RKO (cell line): Measurements from ENCODE around the gene DOK5.
"Not testable (repeated sequence)": the region's sequence is repeated elsewhere in the genome, so short reads cannot be mapped to it uniquely, and the experiment has no call there.

Experiments used
- DNase-seq: peaks from one replicate; pipeline ENCODE4 v3.0.0-alpha.2; 2016; ENCODE audit warnings: low spot score

Gene DOK5

DNA sequence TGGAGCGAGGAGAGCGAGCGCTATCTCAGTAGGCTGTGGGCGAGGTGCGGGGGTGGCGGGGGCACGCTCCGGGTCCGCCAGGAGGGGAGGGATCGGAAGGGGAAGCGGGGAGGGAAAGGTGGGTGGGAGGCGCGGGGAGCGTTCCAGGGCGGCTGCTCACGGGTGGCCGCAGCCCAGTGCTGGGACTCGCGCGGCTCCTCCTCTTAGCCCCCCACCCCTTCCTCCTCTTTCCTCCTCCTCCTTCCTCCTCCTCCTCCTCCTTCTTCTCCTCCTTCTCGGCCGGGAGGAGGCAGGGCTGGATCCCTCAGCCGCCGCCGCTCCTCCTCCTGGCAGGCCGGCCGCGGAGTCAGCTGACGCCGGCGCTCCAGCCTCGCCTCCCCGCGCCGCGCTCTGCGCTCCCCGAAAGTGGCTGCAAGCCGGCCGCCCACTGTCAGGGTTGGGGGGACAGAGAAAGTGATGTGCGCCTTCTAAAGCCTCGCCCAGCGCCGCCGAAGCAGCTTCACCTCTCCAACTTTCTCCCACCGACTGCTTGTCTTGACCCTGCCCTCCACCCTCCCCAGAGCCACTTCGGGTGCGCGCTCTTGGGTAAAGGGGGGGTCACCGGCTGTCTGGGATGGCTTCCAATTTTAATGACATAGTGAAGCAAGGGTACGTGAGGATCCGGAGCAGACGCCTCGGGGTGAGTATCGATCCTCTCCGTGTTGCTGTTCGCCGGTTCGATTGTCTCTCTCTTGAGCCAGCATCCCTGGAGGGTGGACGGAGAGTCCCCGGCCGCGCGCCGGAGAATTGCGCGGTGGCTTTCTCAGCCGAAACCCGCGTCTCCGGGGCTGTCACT, at the start of gene DOK5:
DOK5 (plus strand) TSS at position 260 of the 835 bp plus-strand sequence; CDS start at position 614, 354 bp downstream.
- no peak for DNase-seq

DNA sequence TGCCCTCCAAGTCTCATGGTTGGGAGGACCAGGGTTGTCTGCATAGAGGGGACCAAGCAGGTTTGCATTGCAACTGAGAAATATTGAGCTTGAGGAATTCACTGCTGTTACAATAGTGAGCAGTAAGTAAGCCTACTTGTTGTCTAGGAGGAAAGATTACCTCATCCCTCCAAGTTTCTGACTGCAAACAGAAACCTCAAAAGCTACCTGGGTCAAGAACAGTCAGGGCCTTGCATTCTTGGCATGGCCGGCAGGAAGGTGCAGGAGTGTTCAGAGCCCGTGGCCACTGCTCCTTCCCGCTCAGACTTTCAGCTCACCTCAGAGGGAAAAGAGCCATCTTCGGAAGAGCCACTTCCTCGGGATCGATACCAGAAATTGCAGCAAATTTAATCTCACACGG, 46.0 kb upstream of the DOK5 start:
- no peak for DNase-seq

DNA sequence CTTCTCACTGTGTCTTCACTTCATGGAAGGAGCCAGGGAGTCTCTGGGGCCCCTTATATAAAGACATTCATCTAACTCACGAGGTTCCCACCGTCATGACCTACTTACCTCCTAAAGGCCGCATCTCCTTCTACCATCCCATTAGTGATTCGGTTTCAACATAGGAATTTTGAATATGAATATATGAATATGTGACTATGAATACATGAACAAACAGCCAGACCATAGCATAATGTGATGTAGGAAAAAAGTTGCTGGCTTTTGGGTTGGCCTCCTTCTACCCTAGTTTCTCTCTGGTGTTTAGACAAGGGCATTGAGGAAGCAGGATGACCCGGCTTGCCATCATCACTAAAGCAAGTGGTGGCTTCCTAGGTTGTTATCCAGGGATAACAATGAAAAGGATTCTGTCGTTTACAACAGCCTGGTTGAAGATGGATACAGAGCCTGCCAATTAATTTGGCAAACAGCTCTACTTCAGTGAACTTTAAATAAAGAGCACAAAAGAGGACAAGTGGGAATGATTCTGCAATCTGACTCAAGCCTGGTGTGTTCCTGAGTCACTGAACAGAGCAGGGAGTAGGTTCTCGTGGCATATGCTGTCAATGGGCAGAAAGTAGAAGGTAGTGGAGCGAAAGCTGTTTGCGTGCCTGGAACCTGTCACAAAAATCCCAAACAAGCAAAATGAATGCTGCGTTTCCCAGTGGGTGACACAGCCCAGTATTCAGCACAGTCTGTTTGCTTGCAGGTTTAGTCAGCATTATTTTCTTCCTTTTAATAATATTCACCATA, 44.0 kb upstream of the DOK5 start:
- peak; percentile 30 for DNase-seq

DNA sequence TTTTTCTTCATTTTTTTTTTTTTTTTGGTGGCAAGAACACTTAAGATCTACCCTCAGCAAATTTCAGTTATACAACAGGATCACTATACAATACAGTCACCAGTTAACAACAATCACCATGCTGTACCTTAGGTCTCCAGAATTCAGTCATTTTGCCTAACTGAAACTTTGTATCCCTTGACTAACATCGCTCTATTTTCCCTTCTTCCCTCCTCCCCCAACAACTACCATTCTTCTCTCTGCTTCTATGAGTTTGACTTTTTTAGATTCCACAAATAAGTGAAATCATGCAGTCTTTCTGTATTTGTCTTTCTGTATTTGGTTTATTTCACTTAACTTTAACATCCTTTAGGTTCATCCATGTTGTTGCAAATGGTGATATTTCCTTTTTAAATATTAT, 42.4 kb upstream of the DOK5 start:
- DNase-seq: no peak

DNA sequence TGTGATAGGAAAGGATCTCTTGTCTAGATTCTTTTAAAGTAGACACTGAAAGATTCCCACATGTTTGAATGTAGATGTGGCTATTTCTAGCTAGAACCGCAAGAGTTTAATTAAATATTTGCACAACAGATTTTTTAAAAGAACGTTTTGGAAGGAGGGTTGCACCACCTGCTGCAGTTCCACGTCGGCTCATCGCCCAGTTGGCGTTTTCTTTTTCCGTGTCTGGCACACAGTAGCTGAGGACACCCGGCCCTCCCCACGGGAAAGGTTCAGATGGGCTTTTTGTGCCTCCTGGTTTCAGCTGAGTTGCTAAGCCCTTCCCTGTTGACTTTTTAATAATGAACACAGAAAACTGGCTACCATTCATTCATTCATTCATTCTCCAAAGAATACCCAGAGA, 41.8 kb upstream of the DOK5 start:
- DNase-seq: no peak

DNA sequence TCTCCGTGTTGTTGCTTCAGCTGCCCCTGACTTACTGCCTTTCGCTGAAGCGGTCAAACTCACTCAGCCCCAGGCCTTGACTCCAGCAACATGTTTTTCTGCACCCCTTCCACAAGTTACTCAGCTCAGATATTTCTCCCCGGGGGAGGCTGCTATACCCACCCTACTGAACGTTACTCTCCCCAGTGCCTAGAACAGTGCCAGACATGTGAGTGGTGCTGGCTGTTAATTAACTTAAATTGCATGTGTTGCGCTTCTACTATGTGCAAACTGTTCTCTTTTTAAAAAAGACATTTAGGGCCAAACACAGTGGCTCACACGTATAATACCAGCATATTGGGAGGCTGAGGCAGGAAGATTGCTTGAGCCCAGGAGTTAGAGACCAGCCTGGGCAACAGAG, 41.2 kb upstream of the DOK5 start:
- DNase-seq: no peak

DNA sequence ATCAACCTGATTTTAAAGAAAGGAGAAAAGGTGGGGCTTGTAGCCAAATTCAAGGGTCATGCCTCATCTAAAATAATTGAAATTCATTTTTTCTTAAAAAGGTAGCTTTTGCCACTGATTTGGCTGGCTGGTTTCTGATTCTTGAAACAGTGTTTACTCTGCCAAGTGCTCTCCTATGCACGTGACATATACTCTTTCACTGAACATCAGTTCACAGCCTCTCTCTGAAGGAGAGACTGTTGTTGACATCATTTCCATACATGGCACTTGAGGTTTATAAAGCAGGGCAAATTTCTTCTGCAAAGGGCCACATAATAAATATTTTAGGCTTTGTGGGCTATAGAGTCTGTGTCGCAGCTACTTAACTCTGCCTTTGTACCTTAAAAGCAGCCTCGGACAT, 40.4 kb upstream of the DOK5 start:
- DNase-seq: no peak

DNA sequence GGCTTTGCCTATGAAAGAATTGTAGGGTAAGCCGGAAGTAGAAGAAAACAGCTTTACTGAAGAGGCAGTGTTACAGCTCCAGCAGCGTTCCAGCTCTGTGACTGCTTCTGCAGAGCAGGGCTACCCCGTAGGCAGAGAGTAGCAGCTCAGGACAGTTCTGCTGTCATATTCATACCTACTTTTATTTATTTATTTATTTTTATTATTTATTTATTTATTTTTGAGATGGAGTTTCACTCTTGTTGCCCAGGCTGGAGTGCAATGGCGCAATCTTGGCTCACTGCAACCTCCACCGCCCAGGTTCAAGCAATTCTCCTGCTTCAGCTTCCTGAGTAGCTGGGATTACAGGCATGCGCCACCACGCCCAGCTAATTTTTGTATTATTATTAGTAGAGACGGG, 39.0 kb upstream of the DOK5 start:
- not testable (repeated sequence) for DNase-seq

DNA sequence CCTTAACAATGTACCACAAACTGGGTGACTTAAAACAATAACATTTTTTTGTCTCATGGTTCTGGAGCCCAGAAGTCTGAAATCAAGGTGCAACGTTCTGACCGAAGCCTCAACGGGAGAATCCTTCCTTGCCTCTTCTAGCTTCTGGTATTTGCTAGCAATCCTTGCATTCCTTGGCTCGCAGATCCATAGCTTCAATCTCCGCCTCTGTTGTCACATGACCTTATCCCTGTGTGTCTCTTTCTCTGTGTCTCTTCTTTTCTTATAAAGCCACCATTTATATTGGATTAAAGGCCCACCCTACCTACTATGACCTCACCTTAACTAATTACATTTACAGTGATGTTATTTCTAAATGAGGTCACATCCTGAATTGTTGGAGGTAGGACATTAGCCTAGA, 37.2 kb upstream of the DOK5 start:
- no peak for DNase-seq

DNA sequence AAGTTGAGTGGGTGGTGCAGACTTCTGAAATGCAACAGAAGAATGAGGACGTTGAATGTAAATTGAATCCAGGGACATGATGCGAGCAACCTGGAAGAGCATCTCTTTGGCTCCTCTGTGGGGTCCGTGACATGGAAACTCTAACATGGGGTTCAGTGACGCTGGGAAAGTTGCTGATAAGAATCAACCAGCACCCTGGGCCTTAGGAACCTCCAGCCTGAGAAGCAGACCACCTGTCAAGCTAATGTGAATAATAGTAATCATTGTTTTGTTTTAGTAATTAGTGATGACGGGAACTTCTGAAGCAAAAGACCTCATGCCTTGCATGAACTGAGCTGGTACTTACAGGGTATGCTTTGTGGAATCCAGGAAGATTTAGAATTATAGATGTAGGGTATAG, 25.2 kb upstream of the DOK5 start:
- no peak for DNase-seq

DNA sequence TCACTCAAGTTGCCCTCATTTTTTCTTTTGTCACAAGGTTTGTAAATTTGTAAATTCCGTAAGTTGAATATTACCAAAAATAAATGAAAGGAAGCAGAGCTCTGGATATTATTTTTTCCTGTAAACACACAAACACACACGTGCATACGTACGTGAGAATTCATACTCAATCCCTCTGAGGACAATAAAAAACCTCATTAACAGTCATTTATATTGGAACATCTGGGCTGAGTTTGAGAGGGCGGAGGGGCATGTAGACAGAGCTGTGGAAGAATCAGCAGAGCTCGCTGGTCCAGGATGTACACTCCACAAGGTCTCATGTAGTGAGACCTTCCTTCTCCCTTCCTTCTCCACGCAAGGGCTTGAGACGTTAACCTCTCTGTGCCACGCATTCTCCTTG, 24.2 kb upstream of the DOK5 start:
- no peak for DNase-seq

DNA sequence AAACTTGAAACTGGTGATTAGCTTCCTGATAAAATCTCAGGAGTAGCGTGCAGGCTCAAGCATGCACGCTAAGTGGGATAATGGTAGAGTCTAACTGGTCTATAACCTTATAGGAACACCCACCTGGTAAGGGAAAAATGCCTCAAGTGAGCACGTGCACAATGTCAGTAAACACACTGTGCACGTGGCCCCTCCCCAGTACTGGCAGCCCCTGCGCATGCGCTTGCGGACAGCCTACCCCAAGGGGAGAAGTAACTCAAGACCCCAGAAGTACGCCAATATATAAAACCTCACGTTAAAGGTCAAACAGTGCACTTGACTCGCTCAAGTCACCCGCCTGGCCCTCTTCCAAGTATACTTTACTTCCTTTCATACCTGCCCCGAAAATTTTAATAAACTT, 23.1 kb upstream of the DOK5 start:
- no peak for DNase-seq

DNA sequence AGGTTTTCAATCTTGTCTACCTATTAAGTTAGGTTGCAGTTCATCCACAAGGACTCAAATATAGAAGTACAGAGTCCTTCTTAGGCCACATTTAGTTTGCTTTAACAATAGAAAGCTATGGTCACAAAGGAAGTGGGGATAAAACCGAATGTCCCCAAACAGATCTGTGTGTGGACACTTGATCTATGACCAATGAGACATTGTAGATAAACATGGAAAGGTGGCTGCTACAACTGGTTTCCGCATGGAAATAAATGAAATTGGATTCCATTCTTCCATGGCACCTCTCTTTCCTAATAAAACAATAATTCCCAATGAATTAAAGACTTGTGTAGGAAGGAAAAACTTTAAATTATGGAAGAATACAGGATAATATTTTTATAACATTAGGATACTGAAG, 20.4 kb upstream of the DOK5 start:
- no peak for DNase-seq

DNA sequence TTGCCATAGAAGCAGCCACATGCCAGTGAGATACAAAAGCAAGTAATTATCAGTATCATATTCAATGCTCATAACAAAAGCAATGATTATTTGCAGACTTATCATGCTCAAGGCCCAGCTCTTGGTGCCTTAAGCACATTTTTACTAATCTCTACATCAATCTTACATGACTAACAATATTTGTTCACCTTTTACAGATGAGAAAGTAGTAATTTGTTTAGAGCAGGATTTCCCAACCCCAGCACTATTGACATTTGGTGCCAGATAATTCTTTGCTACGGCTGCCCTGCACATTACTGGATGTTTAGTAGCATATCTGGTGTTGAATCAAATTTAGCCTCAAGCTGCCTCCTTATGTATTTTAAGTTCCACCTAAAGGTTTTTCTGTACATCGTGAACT, 19.0 kb upstream of the DOK5 start:
- DNase-seq: no peak

DNA sequence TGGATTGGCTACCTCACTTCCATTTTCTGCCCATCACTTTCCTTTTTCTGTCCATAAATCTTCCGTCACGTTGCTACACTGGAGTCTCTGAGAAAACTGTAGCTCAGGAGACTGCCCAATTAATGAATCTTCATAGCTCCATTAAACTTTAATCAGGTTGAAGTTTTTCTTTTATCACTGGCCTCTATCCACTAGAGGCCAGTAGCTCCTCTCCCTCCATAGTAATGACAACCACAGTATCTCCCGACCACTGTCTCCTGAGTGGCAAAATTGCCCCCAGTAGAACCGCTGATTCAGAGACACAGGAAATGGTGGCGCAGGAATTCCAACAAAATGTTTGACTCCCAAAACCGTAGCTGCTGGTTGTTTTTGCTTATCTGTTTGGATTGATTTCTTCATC, 18.4 kb upstream of the DOK5 start:
- no peak for DNase-seq

DNA sequence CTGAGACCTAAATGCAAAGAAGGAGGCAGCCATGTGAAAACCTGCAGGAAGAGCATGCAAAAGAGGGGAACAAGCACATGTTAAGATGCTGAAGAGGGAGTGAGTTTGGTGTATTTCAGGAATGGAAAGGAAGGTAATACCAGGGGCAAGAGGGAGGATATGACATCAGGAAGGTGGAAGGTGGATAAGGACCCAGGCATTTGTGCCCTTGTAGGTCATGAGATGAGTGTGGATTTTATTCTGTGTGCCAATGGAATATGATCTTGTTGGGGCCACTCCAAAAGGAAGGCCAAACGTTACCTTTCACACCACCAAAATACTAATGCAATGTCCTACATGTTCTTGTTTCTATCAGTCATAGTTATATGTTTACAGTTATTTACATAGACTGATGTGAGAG, 17.2 kb upstream of the DOK5 start:
- no peak for DNase-seq

DNA sequence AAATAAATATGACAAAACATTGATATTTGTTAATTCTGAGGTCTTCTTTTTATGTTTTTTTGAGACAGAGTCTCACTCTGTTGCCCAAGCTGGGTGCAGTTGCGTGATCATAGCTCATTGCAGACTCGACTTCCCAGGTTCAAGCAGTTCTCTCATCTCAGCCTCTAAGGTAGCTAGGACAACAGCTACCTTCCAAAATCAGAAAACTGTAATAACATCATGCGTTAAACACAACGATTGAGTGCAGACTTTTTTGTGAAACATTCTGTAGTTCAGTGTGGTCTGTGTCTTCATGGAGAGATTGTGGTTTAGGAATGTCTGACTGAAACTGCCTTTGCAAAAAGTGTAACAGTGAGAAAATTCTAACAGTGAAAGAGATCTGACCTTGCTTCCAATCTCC, 16.1 kb upstream of the DOK5 start:
- no peak for DNase-seq

DNA sequence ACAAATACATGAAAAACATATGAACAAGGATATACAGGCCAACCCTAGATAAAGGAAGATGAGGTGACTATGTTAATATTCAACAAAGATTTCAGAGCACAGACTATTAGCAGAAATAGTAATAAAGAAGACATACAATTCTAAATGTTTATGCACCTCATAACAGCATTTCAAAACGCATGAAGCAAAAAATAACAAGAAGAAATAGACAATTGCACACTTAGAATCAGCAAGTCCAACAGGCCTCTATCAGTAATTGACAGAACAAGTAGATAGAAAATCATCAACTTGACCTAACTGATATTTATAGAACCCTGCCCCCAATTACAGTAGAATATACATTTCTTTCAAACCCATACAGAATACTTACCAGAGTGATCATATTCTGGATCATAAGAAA, 11.4 kb upstream of the DOK5 start:
- DNase-seq: no peak

DNA sequence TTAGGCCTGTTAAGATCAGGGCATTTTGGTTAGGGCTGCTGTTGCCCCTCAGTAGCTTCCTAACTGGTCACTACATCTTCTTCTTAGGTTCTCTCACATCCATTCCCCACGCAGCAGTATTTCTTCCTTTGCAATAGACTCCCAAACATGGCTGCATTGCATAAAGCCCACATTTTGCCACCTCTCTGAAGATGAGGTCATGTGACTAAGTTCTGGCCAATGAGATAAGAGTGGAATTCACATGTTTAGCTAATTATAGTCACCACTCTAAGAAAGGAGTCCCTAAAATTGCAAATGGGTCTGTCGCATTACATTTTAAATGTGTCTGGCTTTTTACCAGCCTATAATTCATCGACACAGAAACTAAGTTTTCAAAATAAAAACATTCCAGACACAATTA, 9.3 kb upstream of the DOK5 start:
- no peak for DNase-seq

DNA sequence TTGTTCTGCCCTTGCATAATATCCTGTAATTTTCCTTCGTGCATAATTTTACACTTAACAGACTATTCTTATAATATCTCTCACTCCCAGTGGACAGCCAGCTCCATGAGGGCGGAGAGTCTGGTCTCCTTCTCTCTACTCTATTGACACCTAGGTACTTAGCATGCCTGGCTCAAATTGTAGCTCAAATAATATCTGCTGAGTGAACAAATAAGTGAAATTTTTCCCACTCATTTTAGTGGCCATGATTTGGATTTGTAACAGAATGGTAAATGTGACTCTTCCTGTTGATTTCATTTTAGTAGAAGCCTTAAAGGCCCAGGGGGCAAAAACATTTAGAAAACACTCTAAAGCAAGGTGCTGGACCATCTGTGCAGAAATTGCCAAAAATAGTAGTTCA, 7.8 kb upstream of the DOK5 start:
- no peak for DNase-seq

DNA sequence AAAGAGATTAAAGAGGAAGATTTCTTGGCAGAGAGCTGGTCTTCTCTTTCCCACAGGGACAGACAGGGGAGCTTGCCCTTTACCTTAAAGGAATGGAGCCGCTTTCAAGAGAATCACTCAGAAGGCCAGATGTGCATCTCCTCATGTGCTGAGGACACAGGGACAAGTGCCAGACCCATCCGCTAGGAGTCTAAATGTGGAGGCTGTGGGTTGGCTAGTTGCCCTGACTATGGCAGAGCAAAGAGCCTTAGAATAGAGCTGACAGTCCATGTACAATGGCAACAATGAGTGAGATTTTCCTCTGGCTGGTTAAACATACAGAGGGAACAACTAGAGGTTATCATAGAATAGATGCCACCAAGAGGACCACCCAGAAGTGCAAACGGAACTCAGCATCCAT, 7.3 kb upstream of the DOK5 start:
- no peak for DNase-seq

DNA sequence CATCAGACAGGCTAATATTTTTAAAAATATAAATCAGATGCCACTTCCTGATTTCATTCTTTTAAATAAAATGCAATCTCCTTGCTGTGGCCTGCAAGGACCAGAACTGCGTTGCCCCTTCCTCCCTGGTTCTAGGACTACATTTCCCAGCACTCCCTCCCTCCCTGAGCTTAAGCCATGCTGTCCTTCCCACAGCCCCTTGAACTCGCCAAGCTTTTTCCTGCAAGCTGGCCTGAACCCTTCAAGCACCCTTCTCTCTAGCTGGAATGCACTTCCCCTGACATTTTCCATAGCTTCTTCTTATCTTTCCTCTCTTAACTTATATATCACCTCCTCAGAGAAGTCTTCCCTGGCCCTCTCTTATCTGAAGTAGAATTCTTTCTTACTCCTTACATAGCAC, 6.1 kb upstream of the DOK5 start:
- no peak for DNase-seq

DNA sequence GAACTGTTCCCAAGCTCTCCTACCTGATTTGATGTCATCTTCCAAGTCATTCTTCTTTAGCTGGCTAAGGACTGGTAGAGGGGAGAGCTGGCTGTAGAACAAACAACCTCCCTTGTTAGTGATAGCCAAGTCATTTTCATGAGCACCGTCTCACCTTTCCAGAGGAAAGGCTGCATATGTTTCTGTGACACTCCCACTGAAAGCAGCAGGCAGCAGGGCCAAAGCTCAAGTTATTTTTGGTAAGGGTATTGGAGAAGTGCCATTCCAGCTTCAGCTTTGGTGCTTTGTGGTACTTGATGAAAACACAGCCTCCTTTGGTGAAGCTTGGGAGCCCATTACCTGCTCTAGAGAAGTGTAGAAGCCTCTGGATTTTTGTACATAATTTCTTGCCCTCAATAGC, 5.4 kb upstream of the DOK5 start:
- no peak for DNase-seq

DNA sequence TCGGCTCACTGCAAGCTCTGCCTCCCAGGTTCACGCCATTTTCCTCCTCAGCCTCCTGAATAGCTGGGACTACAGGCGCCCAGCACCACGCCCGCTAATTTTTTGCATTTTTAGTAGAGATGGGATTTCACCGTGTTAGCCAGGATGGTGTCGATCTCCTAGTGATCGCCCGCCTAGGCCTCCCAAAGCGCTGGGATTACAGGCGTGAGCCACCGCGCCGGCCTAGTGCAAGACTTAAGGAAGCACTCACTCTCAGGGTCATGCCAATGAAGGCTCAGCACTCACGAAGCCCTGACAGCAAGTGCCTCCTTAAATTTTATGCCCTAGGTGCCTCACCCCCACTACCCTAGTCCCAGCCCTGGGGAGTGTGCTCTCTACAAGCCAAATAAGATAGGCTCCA, 4.7 kb upstream of the DOK5 start:
- DNase-seq: no peak
